HG03066 (cell line): ENCODE measurements around the gene LMNA.
"Not testable (repeated sequence)": the region's sequence is repeated elsewhere in the genome, so short reads cannot be mapped to it uniquely, and the experiment has no call there.

Experiments used
- ATAC-seq: cut with Tn5 transposase; IDR thresholded peaks from one replicate; pipeline ENCODE4 v1.9.1; 2021; ENCODE audit warnings: low read depth; ENCODE audit not compliant: unreplicated experiment

Gene LMNA

GRCh38 chr1:156103521-156103947 is 11.0 kb upstream of the LMNA start:
- ATAC-seq = no peak

GRCh38 chr1:156104065-156104810 is 10.3 kb upstream of the LMNA start:
- ATAC-seq = no peak

- no peak for ATAC-seq
These were observed 9.4 kb upstream of the LMNA start for GRCh38 chr1:156104861-156105832.

- ATAC-seq = peak; percentile 18
These were observed 7.7 kb upstream of the LMNA start for GRCh38 chr1:156106624-156107488.

- ATAC-seq = no peak
These were observed 6.5 kb upstream of the LMNA start for GRCh38 chr1:156108057-156108456.

- ATAC-seq = no peak
These were observed 5.8 kb upstream of the LMNA start for GRCh38 chr1:156108664-156109241.

- no peak for ATAC-seq
These were observed 4.3 kb upstream of the LMNA start for GRCh38 chr1:156110252-156110651.

- ATAC-seq = no peak
These were observed 3.1 kb upstream of the LMNA start for GRCh38 chr1:156111355-156111962.

- no peak for ATAC-seq
These were observed 2.0 kb upstream of the LMNA start for GRCh38 chr1:156112276-156113137.

GRCh38 chr1:156113282-156113950 is 1.1 kb upstream of the LMNA start:
- no peak for ATAC-seq

- no peak for ATAC-seq
These were observed 505 bp downstream of the LMNA start for GRCh38 chr1:156114919-156115513.

- ATAC-seq = no peak
These were observed 1.2 kb downstream of the LMNA start for GRCh38 chr1:156115514-156116374.

GRCh38 chr1:156116731-156117130 is 2.2 kb downstream of the LMNA start:
- ATAC-seq = not testable (repeated sequence)

GRCh38 chr1:156117414-156118176 is 3.1 kb downstream of the LMNA start:
- ATAC-seq = no peak

- ATAC-seq = no peak
These were observed 3.8 kb downstream of the LMNA start for GRCh38 chr1:156118177-156118868.
